Measurements from ENCODE around the gene HPN.

DNA sequence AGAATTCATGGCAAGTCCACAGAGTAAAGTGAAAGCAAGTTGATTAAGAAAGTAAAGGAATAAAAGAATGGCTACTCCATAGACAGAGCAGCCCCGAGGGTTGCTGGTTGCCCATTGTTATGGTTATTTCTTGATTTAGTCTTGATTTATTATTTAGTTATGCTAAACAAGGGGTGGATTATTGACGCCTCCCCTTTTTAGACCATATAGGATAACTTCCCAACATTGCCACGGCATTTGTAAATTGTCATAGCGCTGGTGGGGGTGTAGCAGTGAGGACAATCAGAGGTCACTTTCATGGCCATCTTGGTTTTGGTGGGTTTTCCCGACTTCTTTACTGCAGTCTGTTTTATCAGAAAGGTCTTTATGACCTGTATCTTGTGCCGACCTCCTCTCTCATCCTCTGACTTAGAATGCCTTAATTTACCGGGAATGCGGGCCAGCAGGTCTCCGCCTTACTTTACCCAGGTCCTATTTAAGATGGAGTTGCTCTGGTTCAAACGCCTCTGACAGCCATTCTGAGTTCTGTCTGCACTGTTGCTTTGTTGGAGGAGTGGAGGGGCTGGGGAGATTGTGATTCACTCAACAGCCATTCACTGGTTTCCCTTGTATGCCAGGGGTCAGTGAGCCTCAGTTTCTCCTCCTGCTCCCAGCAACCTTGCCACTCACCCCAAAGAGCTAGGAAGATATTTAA is 27.6 kb downstream of the HPN start:
- TF ChIP-seq, protein P1, sequence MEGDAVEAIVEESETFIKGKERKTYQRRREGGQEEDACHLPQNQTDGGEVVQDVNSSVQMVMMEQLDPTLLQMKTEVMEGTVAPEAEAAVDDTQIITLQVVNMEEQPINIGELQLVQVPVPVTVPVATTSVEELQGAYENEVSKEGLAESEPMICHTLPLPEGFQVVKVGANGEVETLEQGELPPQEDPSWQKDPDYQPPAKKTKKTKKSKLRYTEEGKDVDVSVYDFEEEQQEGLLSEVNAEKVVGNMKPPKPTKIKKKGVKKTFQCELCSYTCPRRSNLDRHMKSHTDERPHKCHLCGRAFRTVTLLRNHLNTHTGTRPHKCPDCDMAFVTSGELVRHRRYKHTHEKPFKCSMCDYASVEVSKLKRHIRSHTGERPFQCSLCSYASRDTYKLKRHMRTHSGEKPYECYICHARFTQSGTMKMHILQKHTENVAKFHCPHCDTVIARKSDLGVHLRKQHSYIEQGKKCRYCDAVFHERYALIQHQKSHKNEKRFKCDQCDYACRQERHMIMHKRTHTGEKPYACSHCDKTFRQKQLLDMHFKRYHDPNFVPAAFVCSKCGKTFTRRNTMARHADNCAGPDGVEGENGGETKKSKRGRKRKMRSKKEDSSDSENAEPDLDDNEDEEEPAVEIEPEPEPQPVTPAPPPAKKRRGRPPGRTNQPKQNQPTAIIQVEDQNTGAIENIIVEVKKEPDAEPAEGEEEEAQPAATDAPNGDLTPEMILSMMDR (IDR thresholded peaks at IDR 0.05; ENCODE audit: insufficient read depth, low read length, poor library complexity, severe bottlenecking), result no peak
- no peak for TF ChIP-seq EZH2phosphoT487 (conservative IDR thresholded peaks at IDR 0.05; ENCODE audit: low read length)

Measured in SU-DHL-6 (cell line).